ENCODE results near the gene MPP3. TPM values are rescaled to one million over a fixed set of nuclear protein-coding genes. Genes with fewer than 3 reads are reported as not detected.

MPP3 gene
- total and polyA plus RNA-seq, 9 of the 15 experiments (the other 6 are each of a cell fraction or from before 2014, with no cell fraction given): 0.41 to 10.4 (median 4.5) TPM

- no peak for TF ChIP-seq HDAC8 (tag; IDR thresholded peaks at IDR 0.05)
- TF ChIP-seq YY1 (IDR thresholded peaks at IDR 0.05; ENCODE audit: borderline replicate concordance in 1 of 3, control insufficient read depth in 1 of 3, extremely low read depth in 1 of 3, insufficient read depth in 3 of 3, insufficient read length in 1 of 3, insufficient replicate concordance in 2 of 3, low read depth in 1 of 3, low read length in 2 of 3): peak; percentile 56 to 92 (median 87)
- TF ChIP-seq MYNN (IDR thresholded peaks at IDR 0.05): no peak
- no peak for TF ChIP-seq MYNN (CRISPR knock-in tag; IDR thresholded peaks at IDR 0.05)
- peak; percentile 56; the same call in 1 of the 2 replicates for TF ChIP-seq TEAD4 (IDR thresholded peaks at IDR 0.05; ENCODE audit: low read length)
- peak; percentile 81; the same call in 1 of the 2 replicates for TF ChIP-seq TEAD4 (CRISPR knock-in tag; IDR thresholded peaks at IDR 0.05; ENCODE audit: borderline replicate concordance)
- TF ChIP-seq PHF20 (IDR thresholded peaks at IDR 0.05; ENCODE audit: partially characterized antibody): peak; percentile 37
- peak; percentile 89; the same call in 1 of the 2 replicates for TF ChIP-seq TOE1 (IDR thresholded peaks at IDR 0.05; ENCODE audit: borderline replicate concordance)
- 0 out of 2 replicates have a peak, but pooled peaks have one; percentile 60 for TF ChIP-seq TOE1 (CRISPR knock-in tag; IDR thresholded peaks at IDR 0.05; ENCODE audit: borderline replicate concordance, low read depth)
- TF ChIP-seq, protein P1, sequence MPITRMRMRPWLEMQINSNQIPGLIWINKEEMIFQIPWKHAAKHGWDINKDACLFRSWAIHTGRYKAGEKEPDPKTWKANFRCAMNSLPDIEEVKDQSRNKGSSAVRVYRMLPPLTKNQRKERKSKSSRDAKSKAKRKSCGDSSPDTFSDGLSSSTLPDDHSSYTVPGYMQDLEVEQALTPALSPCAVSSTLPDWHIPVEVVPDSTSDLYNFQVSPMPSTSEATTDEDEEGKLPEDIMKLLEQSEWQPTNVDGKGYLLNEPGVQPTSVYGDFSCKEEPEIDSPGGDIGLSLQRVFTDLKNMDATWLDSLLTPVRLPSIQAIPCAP (CRISPR knock-in tag; IDR thresholded peaks at IDR 0.05; ENCODE audit: borderline replicate concordance): no peak
- TF ChIP-seq DIDO1 (tag; IDR thresholded peaks at IDR 0.05; ENCODE audit: low read depth): no peak
- peak; percentile 80 for TF ChIP-seq CXXC5 (CRISPR knock-in tag; IDR thresholded peaks at IDR 0.05)
- 0 out of 2 replicates have a peak, but pooled peaks have one; percentile 29 for TF ChIP-seq GABPA (tag; conservative IDR thresholded peaks at IDR 0.05; ENCODE audit: low read depth)
- TF ChIP-seq THRAP3 (IDR thresholded peaks at IDR 0.05; ENCODE audit: borderline replicate concordance): no peak
- TF ChIP-seq RHOXF2B (CRISPR knock-in tag; conservative IDR thresholded peaks at IDR 0.05): no peak
- TF ChIP-seq, protein P2, sequence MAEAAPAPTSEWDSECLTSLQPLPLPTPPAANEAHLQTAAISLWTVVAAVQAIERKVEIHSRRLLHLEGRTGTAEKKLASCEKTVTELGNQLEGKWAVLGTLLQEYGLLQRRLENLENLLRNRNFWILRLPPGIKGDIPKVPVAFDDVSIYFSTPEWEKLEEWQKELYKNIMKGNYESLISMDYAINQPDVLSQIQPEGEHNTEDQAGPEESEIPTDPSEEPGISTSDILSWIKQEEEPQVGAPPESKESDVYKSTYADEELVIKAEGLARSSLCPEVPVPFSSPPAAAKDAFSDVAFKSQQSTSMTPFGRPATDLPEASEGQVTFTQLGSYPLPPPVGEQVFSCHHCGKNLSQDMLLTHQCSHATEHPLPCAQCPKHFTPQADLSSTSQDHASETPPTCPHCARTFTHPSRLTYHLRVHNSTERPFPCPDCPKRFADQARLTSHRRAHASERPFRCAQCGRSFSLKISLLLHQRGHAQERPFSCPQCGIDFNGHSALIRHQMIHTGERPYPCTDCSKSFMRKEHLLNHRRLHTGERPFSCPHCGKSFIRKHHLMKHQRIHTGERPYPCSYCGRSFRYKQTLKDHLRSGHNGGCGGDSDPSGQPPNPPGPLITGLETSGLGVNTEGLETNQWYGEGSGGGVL (CRISPR knock-in tag; IDR thresholded peaks at IDR 0.05): no peak
- TF ChIP-seq ZBED1 (IDR thresholded peaks at IDR 0.05): no peak
- no peak for TF ChIP-seq NCOA1 (IDR thresholded peaks at IDR 0.05; ENCODE audit: low read depth)
- no peak for TF ChIP-seq KLF6 (CRISPR knock-in tag; IDR thresholded peaks at IDR 0.05; ENCODE audit: borderline replicate concordance)
- TF ChIP-seq ZBTB2 (IDR thresholded peaks at IDR 0.05): no peak
- TF ChIP-seq, protein P3, sequence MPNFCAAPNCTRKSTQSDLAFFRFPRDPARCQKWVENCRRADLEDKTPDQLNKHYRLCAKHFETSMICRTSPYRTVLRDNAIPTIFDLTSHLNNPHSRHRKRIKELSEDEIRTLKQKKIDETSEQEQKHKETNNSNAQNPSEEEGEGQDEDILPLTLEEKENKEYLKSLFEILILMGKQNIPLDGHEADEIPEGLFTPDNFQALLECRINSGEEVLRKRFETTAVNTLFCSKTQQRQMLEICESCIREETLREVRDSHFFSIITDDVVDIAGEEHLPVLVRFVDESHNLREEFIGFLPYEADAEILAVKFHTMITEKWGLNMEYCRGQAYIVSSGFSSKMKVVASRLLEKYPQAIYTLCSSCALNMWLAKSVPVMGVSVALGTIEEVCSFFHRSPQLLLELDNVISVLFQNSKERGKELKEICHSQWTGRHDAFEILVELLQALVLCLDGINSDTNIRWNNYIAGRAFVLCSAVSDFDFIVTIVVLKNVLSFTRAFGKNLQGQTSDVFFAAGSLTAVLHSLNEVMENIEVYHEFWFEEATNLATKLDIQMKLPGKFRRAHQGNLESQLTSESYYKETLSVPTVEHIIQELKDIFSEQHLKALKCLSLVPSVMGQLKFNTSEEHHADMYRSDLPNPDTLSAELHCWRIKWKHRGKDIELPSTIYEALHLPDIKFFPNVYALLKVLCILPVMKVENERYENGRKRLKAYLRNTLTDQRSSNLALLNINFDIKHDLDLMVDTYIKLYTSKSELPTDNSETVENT (CRISPR knock-in tag; IDR thresholded peaks at IDR 0.05): no peak
Observed at GRCh38 chr17:43778337-43779144, 54.4 kb downstream of the MPP3 start, which contains the start of gene DUSP3 (continued).

Data from K562 (cell line).